ENCODE measurements around the gene XAF1. TPM values are rescaled to one million over a fixed set of nuclear protein-coding genes. Genes with fewer than 3 reads are reported as not detected.

XAF1 gene
- polyA plus RNA-seq, 3 donors = 28.4 to 45.9 (median 31.9) TPM

GRCh38 chr17:6706996-6707395 is 48.9 kb upstream of the XAF1 start:
- TF ChIP-seq CTCF (IDR thresholded peaks at IDR 0.05) = no peak
- intact Hi-C loops (cut with micrococcal nuclease) = no loop called here

GRCh38 chr17:6708357-6708961 is 47.4 kb upstream of the XAF1 start:
- no peak overlapping the region for H3K27ac ChIP-seq (ENCODE audit: low read depth in 1 of 2, low read length in 2 of 2)
- no peak overlapping the region for H2AFZ ChIP-seq (ENCODE audit: insufficient read depth, low read depth, low read length, poor library complexity, severe bottlenecking)
- no peak overlapping the region for H3K4me3 Mint-ChIP-seq
- H3K4me3 ChIP-seq (replicated peaks in 1 of 3; ENCODE audit: low read depth in 2 of 3, low read length in 3 of 3) = no peak overlapping the region
- no peak overlapping the region for H3K9ac ChIP-seq (ENCODE audit: insufficient read depth, low read length, poor library complexity, severe bottlenecking)
- H3K36me3 Mint-ChIP-seq = peaks cover 0 to 2% of the 10 kb centered on the region in 2 donors
- H3K9me3 Mint-ChIP-seq = peaks cover 0 to 7% (median 0%) of the 10 kb centered on the region in 7 donors
- TF ChIP-seq CTCF (IDR thresholded peaks at IDR 0.05) = no peak
- no peaks in the 10 kb centered on the region for H3K79me2 ChIP-seq (ENCODE audit: insufficient read depth, low read length)
- peaks cover under 1 to 14% of the 10 kb centered on the region in 2 donors for H3K27me3 ChIP-seq (ENCODE audit: control insufficient read depth in 2 of 2, insufficient read depth in 2 of 2, low read length in 2 of 2)
- H3K9me3 ChIP-seq (replicated peaks in 1 of 2; ENCODE audit: control insufficient read depth in 1 of 2, insufficient read depth in 1 of 2, low read length in 2 of 2) = no peaks in the 10 kb centered on the region
- WGBS (ENCODE audit: insufficient coverage) = 100% methylated on average over 3 of the region's 12 CpGs
- peaks cover 17 to 31% (median 29%) of the 10 kb centered on the region in 3 donors for H3K27me3 Mint-ChIP-seq (ENCODE audit: low read depth in 3 of 3)
- intact Hi-C loops (cut with micrococcal nuclease) = no loop called here
- H3K36me3 ChIP-seq (replicated peaks in 1 of 2; ENCODE audit: control insufficient read depth in 1 of 2, insufficient read depth in 2 of 2, low read length in 2 of 2) = no peaks in the 10 kb centered on the region
- H4K20me1 ChIP-seq (ENCODE audit: insufficient read depth, low read length) = no peaks in the 10 kb centered on the region
- no peak for DNase-seq
- peaks cover 25% of the 10 kb centered on the region for H3K4me1 Mint-ChIP-seq
- H3K27ac Mint-ChIP-seq = peak overlapping the region in 1 of 7 donors; percentile 64
- peaks cover 27% of the 10 kb centered on the region in 2 donors for H3K4me1 ChIP-seq (ENCODE audit: control insufficient read depth in 1 of 2, insufficient read depth in 2 of 2, low read length in 2 of 2)
- no peak overlapping the region for H3K4me2 ChIP-seq (replicated peaks; ENCODE audit: extremely low read depth, low read length, poor library complexity, severe bottlenecking)

More at GRCh38 chr17:6706996-6707395, 48.9 kb upstream of the XAF1 start:
- Histone ChIP-seq H3K4me1 (ENCODE audit: control insufficient read depth in 1 of 2, insufficient read depth in 2 of 2, low read length in 2 of 2) (peaks cover 12% of the 10 kb centered on the region in 2 donors), H2AFZ (ENCODE audit: insufficient read depth, low read depth, low read length, poor library complexity, severe bottlenecking) (no peak overlapping the region), H3K27me3 (ENCODE audit: control insufficient read depth in 2 of 2, insufficient read depth in 2 of 2, low read length in 2 of 2) (peaks cover 0 to 3% of the 10 kb centered on the region in 2 donors), H3K9ac (ENCODE audit: insufficient read depth, low read length, poor library complexity, severe bottlenecking) (no peak overlapping the region), H3K9me3 (replicated peaks in 1 of 2; ENCODE audit: control insufficient read depth in 1 of 2, insufficient read depth in 1 of 2, low read length in 2 of 2) (no peaks in the 10 kb centered on the region), H3K4me3 (replicated peaks in 1 of 3; ENCODE audit: low read depth in 2 of 3, low read length in 3 of 3) (no peak overlapping the region), H3K79me2 (ENCODE audit: insufficient read depth, low read length) (no peaks in the 10 kb centered on the region), H3K4me2 (replicated peaks; ENCODE audit: extremely low read depth, low read length, poor library complexity, severe bottlenecking) (no peak overlapping the region), H4K20me1 (ENCODE audit: insufficient read depth, low read length) (no peaks in the 10 kb centered on the region), H3K27ac (ENCODE audit: low read depth in 1 of 2, low read length in 2 of 2) (no peak overlapping the region), H3K36me3 (replicated peaks in 1 of 2; ENCODE audit: control insufficient read depth in 1 of 2, insufficient read depth in 2 of 2, low read length in 2 of 2) (no peaks in the 10 kb centered on the region)
- Mint-ChIP-seq H3K4me1 (peaks cover 14% of the 10 kb centered on the region), H3K9me3 (peaks cover 0 to 2% (median 0%) of the 10 kb centered on the region in 7 donors), H3K27ac (no peak overlapping the region), H3K36me3 (no peaks in the 10 kb centered on the region), H3K4me3 (no peak overlapping the region), H3K27me3 (ENCODE audit: low read depth in 3 of 3) (peaks cover 5 to 22% (median 21%) of the 10 kb centered on the region in 3 donors)
- DNase-seq = no peak
- 95% methylated on average over 6 of the region's 8 CpGs for whole genome bisulfite sequencing (ENCODE audit: insufficient coverage)

Data from CD14-positive monocyte (primary cell).